ENCODE data around the gene CNBD2.

DNA sequence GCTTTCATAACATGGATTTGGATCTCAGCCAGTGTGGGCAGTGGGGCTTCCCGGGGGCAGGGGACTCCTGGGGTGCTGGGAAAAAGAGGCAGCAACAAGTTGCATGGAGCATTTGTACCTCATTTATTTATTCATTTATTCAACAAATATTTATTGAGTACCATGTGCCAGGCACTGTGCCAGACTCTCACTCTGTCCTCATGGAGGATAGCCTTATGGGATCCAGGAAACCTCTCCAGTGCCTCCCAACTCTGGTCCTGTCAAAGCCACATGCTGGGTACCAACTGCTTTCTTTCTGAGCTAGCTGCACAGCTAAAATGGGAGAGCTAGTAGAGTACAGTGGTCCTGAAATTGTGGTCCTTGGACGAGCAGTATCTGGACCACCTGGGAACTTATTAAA, 98.4 kb downstream of the CNBD2 start:
- TF ChIP-seq POLR2A (IDR thresholded peaks at IDR 0.05; ENCODE audit: low read depth, low read length), result no peak
- no peak for TF ChIP-seq POLR2AphosphoS5 (IDR thresholded peaks at IDR 0.05; ENCODE audit: low read depth, low read length)

Data from GM12892 (cell line).